22Rv1 (cell line): Measurements from ENCODE around the gene RETREG1.
"Not testable (repeated sequence)": the region's sequence is repeated elsewhere in the genome, so short reads cannot be mapped to it uniquely, and the experiment has no call there.

Source experiments
- H3K27ac ChIP-seq: fragments of 450-650 bp; 2 replicates; pipeline ENCODE4 v1.5.1; 2017
- ZFX ChIP-seq: fragments of 450-650 bp; IDR thresholded peaks from 2 replicates; pipeline ENCODE4 v1.6.1; 2017; ENCODE audit warnings: antibody characterized with exemption, borderline replicate concordance
- TF ChIP-seq, protein P1 (sequence below): fragments of 450-650 bp; IDR thresholded peaks from 2 replicates; pipeline ENCODE4 v1.5.1; 2017; ENCODE audit warnings: mild to moderate bottlenecking

Gene RETREG1

DNA sequence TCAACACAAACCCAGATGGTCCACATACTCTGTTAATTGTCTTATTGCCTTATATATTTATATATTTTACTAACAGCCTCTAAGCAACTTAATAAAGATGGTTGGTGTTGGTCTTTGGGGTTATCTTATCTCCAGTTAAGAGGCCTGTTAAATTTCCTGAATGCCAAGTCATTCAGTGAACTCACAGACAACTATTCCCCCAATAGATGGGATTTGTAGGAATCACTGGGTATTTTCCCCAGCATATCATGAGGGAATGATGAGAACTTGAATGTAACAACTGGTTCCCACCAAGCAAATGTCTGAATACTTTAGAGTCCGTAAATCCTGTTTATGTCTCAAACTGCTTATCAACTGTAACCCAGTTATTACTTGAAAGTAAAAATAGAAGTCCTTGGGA lies 42.7 kb upstream of the RETREG1 start:
- TF ChIP-seq, protein P1, sequence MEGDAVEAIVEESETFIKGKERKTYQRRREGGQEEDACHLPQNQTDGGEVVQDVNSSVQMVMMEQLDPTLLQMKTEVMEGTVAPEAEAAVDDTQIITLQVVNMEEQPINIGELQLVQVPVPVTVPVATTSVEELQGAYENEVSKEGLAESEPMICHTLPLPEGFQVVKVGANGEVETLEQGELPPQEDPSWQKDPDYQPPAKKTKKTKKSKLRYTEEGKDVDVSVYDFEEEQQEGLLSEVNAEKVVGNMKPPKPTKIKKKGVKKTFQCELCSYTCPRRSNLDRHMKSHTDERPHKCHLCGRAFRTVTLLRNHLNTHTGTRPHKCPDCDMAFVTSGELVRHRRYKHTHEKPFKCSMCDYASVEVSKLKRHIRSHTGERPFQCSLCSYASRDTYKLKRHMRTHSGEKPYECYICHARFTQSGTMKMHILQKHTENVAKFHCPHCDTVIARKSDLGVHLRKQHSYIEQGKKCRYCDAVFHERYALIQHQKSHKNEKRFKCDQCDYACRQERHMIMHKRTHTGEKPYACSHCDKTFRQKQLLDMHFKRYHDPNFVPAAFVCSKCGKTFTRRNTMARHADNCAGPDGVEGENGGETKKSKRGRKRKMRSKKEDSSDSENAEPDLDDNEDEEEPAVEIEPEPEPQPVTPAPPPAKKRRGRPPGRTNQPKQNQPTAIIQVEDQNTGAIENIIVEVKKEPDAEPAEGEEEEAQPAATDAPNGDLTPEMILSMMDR, result no peak
- TF ChIP-seq ZFX, result no peak
- H3K27ac ChIP-seq, result no peak overlapping the region

DNA sequence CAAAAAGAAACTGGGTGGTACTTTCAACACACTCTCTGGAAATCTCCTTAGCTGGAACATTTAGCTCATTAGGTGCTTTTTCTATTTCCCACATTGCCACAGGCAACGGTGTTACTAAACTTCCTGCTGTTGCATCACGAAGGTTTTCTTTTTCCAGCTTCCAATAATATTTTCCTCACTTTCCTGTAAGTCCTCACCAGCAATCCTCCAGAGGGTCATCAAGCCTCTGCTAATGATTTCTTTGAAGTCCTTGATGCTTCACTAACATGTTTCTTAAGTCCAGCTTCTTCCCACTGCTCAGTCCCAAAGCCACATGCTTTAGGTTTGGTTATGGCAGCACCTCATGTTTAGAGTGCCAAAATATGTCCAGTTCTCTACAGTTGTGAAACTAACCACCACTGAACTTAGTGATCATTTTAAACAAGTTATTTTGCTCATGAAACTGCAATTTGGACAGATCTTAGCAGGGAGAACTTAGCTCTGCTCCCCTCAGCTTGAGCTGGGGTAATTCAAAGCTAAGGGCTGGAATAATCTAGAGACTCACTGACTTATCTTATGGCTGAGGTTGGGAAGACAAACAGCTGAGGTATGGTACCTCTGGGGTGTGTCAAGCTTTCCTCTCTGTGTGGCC lies 39.9 kb upstream of the RETREG1 start:
- H3K27ac ChIP-seq, result no peak overlapping the region
- TF ChIP-seq, protein P1, result no peak
- no peak for TF ChIP-seq ZFX

DNA sequence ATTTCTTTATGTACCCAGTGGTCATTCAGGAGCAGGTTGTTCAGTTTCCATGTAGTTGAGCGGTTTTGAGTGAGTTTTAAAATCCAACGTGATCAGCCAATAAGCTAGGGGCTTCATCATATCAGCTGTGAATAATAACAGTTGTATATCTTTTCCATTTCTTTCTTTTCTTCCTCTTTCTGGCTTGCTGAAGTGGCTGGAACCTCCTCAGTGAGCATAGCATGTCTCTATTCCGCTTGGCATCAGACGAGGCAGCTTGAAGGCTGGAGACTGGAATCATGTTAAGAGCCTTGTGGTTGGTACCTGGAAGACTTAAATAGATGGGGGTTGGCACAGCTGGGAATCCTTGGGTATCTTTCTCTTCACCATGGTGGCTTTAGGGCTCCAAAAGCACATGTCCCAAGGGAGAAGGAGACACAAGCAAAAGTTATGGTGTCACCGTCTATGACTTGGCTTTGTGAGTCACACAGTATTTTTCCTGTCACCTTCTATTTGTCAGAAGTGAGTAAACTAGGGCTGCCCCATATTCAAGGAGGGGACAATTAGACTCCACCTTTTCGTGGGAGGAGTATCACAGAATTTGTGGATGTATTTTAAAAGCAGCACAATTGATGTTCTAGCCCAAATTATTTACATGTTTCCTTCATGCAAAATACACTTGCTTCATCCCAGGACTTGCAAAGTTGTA lies 38.0 kb upstream of the RETREG1 start:
- no peak overlapping the region for H3K27ac ChIP-seq
- no peak for TF ChIP-seq ZFX
- TF ChIP-seq, protein P1, result no peak

DNA sequence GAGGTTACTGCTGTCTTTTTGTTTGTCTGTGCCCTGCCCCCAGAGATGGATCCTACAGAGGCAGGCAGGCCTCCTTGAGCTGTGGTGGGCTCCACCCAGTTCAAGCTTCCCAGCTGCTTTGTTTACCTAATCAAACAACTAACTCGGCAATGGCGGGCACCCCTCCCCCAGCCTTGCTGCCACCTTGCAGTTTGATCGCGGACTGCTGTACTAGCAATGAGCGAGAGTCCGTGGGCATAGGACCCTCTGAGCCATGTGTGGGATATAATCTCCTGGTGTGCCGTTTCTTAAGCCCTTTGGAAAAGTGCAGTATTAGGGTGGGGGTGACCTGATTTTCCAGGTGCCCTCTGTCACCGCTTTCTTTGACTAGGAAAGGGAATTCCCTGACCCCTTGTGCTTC lies 31.9 kb upstream of the RETREG1 start:
- H3K27ac ChIP-seq, result not testable (repeated sequence)

DNA sequence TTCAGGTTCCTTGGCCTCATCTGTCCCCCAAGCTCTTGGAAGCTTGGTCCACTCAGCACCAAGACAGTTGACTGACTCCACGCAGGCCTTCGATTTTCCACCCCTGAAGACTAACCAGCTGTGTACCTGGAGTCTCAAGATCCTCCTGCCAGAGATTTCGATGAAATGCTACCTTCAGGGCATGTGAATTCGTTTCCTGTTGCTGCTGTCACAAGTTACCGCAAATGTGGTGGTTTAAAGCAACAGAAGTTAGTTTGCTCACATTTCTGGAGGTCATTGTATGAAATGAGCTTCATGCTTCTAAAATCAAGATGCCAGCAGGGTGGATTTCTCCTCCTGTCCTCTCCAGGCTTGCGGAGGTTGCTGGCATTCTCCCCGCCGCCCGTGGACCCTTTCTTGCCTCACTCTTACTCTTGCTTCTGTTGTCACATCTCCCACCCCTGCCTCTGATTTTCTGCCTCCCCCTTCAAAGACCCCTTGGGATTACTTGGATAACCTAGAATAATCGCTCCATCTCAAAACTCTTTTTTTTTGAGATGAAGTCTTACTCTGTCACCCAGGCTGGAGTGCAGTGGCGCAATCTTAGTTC lies 27.6 kb upstream of the RETREG1 start:
- H3K27ac ChIP-seq, result no peak overlapping the region

DNA sequence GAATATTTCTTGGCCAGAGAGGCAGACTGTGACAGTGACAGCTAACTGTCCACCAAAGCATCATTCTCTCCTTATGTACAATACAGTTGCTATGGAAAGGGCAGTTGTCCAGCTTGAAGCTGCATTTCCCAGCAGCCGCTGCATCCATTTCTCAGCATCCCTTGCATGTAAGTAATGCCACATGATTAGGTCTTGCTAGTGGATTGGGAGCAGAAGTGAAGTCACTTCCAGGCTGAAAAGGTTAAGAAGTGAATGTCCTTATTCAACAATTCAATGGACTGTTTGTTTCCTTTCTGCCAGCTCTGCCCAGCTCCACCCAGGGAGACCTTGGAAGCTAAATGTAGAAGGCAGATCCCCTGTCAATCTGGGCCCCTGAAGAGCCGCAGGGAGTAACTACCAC lies 26.1 kb upstream of the RETREG1 start:
- no peak overlapping the region for H3K27ac ChIP-seq
- TF ChIP-seq ZFX, result no peak
- TF ChIP-seq, protein P1, result no peak

More for the DNA sequence above, 27.6 kb upstream of the RETREG1 start:
- TF ChIP-seq, protein P1, result no peak
- TF ChIP-seq ZFX, result no peak

DNA sequence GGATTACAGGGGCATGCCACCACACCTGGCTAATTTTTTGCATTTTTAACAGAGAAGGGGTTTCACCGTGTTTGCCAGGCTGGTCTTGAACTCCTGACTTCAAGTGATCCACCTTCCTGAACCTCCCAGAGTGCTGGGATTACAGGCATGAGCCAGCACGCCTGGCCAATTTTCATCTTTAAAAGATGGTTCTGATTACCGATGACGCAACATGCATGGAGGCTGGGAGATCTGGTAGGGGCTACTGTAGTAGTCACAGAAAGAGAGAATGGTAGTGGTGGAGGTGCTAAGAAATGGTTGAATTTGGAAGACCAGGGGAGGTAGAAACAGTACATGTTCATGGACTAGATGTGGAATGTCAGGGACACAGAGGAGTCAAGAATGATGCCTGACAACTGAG lies 22.4 kb upstream of the RETREG1 start:
- TF ChIP-seq, protein P1, result no peak
- no peak for TF ChIP-seq ZFX

More for the DNA sequence above, 22.4 kb upstream of the RETREG1 start:
- H3K27ac ChIP-seq, result no peak overlapping the region
